ENCODE measurements around the gene C1orf167.

Gene C1orf167

DNA sequence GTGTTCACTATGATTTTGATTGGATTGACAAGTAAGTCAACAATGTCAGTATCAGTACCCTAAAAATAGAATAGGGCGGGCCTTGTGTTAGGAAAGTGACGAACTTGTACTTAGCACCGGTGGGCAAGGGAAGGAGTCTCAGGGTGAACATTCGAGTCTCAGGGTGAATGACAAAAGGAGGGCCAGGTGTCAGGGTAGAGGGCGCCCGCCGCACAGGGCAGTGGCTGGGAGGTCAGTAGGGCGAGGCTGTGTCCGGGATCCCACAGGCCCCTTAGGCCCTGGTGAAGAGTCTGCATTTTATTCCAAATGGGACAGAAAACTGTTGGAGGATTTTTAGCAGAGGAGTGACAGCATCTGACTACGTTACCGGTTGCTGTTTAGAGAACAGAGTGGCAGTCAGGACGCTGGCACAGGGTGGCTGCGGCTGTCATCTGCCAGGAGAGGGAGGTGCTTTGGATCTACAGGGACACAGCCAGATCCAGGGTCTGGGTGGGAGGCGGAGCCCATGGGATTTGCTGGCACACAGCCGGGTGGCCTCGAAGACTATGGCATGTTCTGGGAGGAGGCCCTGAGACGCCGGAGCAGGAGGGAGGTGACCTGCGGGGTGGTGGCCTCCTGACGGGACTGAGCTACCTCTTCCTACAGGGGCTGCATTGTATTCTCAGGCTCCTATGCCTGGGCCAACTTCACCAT lies 15.1 kb upstream of the C1orf167 start:
- H3K36me3 ChIP-seq (replicated peaks; ENCODE audit: low read depth, low read length): no peaks in the 10 kb centered on the region
- H3K9me3 ChIP-seq (ENCODE audit: insufficient read depth, low read length): no peaks in the 10 kb centered on the region
- TF ChIP-seq CTCF (IDR thresholded peaks at IDR 0.05; ENCODE audit: low read depth, low read length): no peak
- TF ChIP-seq EZH2phosphoT487 (IDR thresholded peaks at IDR 0.05; ENCODE audit: low read depth): no peak
- no peaks in the 10 kb centered on the region for H3K79me2 ChIP-seq (ENCODE audit: low read length)
- no peaks in the 10 kb centered on the region for H4K20me1 ChIP-seq (ENCODE audit: insufficient read depth, low read length)
- no peak overlapping the region for H3K27ac ChIP-seq (ENCODE audit: low read length)
- no peaks in the 10 kb centered on the region for H3K4me1 ChIP-seq (ENCODE audit: low read length)
- no peak overlapping the region for H3K9ac ChIP-seq (ENCODE audit: low read length)
- no peak overlapping the region for H2AFZ ChIP-seq (ENCODE audit: low read depth, low read length)
- H3K4me3 ChIP-seq (ENCODE audit: low read length): no peak overlapping the region
- H3K27me3 ChIP-seq (ENCODE audit: low read depth, low read length): no peaks in the 10 kb centered on the region
- no peak overlapping the region for H3K4me2 ChIP-seq (ENCODE audit: low read length)

- Histone ChIP-seq H2AFZ (ENCODE audit: low read depth, low read length) (no peak overlapping the region), H3K4me3 (ENCODE audit: low read length) (no peak overlapping the region), H3K36me3 (replicated peaks; ENCODE audit: low read depth, low read length) (no peaks in the 10 kb centered on the region), H3K9me3 (ENCODE audit: insufficient read depth, low read length) (no peaks in the 10 kb centered on the region), H3K4me1 (ENCODE audit: low read length) (no peaks in the 10 kb centered on the region), H3K27me3 (ENCODE audit: low read depth, low read length) (no peaks in the 10 kb centered on the region), H4K20me1 (ENCODE audit: insufficient read depth, low read length) (no peaks in the 10 kb centered on the region), H3K27ac (ENCODE audit: low read length) (no peak overlapping the region), H3K9ac (ENCODE audit: low read length) (no peak overlapping the region), H3K4me2 (ENCODE audit: low read length) (no peak overlapping the region), H3K79me2 (ENCODE audit: low read length) (no peaks in the 10 kb centered on the region)
- no peak for TF ChIP-seq CTCF (IDR thresholded peaks at IDR 0.05; ENCODE audit: low read depth, low read length)
- no peak for TF ChIP-seq EZH2phosphoT487 (IDR thresholded peaks at IDR 0.05; ENCODE audit: low read depth)
Measured at GRCh38 chr1:11748294-11749202, 13.4 kb upstream of the C1orf167 start.

- TF ChIP-seq CTCF (IDR thresholded peaks at IDR 0.05; ENCODE audit: low read depth, low read length) (no peak), EZH2phosphoT487 (IDR thresholded peaks at IDR 0.05; ENCODE audit: low read depth) (no peak)
- Histone ChIP-seq H4K20me1 (ENCODE audit: insufficient read depth, low read length) (no peaks in the 10 kb centered on the region), H3K27ac (ENCODE audit: low read length) (no peak overlapping the region), H3K9ac (ENCODE audit: low read length) (no peak overlapping the region), H3K4me3 (ENCODE audit: low read length) (no peak overlapping the region), H3K36me3 (replicated peaks; ENCODE audit: low read depth, low read length) (no peaks in the 10 kb centered on the region), H3K27me3 (ENCODE audit: low read depth, low read length) (no peaks in the 10 kb centered on the region), H3K4me1 (ENCODE audit: low read length) (no peaks in the 10 kb centered on the region), H3K4me2 (ENCODE audit: low read length) (no peak overlapping the region), H3K79me2 (ENCODE audit: low read length) (no peaks in the 10 kb centered on the region), H3K9me3 (ENCODE audit: insufficient read depth, low read length) (no peaks in the 10 kb centered on the region), H2AFZ (ENCODE audit: low read depth, low read length) (no peak overlapping the region)
Measured at GRCh38 chr1:11749203-11749689, 12.7 kb upstream of the C1orf167 start.

GRCh38 chr1:11749996-11750395 lies 12.0 kb upstream of the C1orf167 start:
- TF ChIP-seq EZH2phosphoT487 (IDR thresholded peaks at IDR 0.05; ENCODE audit: low read depth) (no peak), CTCF (IDR thresholded peaks at IDR 0.05; ENCODE audit: low read depth, low read length) (no peak)
- no peak overlapping the region for H3K4me2 ChIP-seq (ENCODE audit: low read length)
- H3K36me3 ChIP-seq (replicated peaks; ENCODE audit: low read depth, low read length): no peaks in the 10 kb centered on the region
- no peak overlapping the region for H2AFZ ChIP-seq (ENCODE audit: low read depth, low read length)
- H3K9me3 ChIP-seq (ENCODE audit: insufficient read depth, low read length): no peaks in the 10 kb centered on the region
- no peak overlapping the region for H3K27ac ChIP-seq (ENCODE audit: low read length)
- H3K27me3 ChIP-seq (ENCODE audit: low read depth, low read length): no peaks in the 10 kb centered on the region
- no peaks in the 10 kb centered on the region for H3K4me1 ChIP-seq (ENCODE audit: low read length)
- H3K9ac ChIP-seq (ENCODE audit: low read length): no peak overlapping the region
- H4K20me1 ChIP-seq (ENCODE audit: insufficient read depth, low read length): no peaks in the 10 kb centered on the region
- H3K4me3 ChIP-seq (ENCODE audit: low read length): no peak overlapping the region
- no peaks in the 10 kb centered on the region for H3K79me2 ChIP-seq (ENCODE audit: low read length)

All from OCI-LY3 (cell line).